Breast epithelium (tissue), 3 donors: Measurements from ENCODE around the gene GARIN6.
A peak's percentile ranks its signal among the peaks of the same experiment; 100 is the strongest.

Experiments used
- CTCF ChIP-seq, 3 donors: fragments of 450-650 bp; IDR thresholded peaks; one replicate each; pipeline ENCODE4 v1.5.1; 2016 to 2017; ENCODE audit warnings: antibody characterized with exemption in 3 of 3, mild to moderate bottlenecking in 3 of 3, moderate library complexity in 3 of 3
- POLR2A ChIP-seq: fragments of 450-650 bp; IDR thresholded peaks from one replicate; pipeline ENCODE4 v1.6.1; 2016; ENCODE audit warnings: antibody characterized with exemption, mild to moderate bottlenecking, moderate library complexity

GRCh38 chr12:99619389-99620158 is 28.0 kb upstream of the GARIN6 start:
- TF ChIP-seq CTCF (IDR thresholded peaks at IDR 0.05) (peak in 1 of 3 donors; percentile 13), POLR2A (no peak)
